Hepatocyte (in vitro differentiated cells): Measurements from ENCODE around the gene CHSY3.

ENCODE experiments used
- CTCF ChIP-seq: fragments of 200-600 bp; sonication (generic); IDR thresholded peaks from 2 replicates; pipeline ENCODE4 v1.5.1; 2016; ENCODE audit warnings: antibody characterized with exemption, mild to moderate bottlenecking; ENCODE audit not compliant: poor library complexity
- EZH2phosphoT487 ChIP-seq: fragments of 200-600 bp; sonication (generic); IDR thresholded peaks from one replicate; pipeline ENCODE4 v1.6.1; 2018; ENCODE audit warnings: antibody characterized with exemption, mild to moderate bottlenecking, low read depth, moderate library complexity; ENCODE audit not compliant: unreplicated experiment, severe bottlenecking

DNA sequence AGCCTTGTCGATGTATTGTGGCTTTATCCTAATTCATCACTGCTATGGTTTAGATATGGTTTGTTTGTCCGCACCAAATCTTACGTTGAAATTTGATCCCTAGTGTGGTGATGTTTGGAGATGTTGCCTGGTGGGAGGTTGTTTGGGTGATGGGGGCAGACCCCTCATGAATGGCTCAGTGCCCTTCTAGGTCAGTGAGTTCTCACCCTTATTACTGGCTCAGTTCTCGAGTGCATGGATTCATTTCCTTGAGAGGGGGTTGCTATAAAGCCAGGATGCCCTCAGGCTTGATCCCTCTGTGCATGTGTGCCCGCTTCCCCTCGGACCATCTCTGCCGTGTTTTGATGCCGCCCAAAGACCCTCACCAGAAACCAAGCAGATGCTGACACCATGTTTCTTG, 114.4 kb downstream of the CHSY3 start:
- TF ChIP-seq EZH2phosphoT487 (no peak), CTCF (no peak)
